Measurements from ENCODE around the gene DNAJB2. TPM values are rescaled to one million over a fixed set of nuclear protein-coding genes. Genes with fewer than 3 reads are reported as not detected.

The DNAJB2 gene
- total and polyA plus RNA-seq, 2 donors (not counting 3 experiments of a cell fraction or from before 2014, with no cell fraction given) = 30.4 to 35.0 TPM

- no TSS peak for BruUV-seq (replicated peaks)
- Histone ChIP-seq H3K4me3 (replicated peaks in 1 of 3; ENCODE audit: insufficient read depth in 1 of 3, low read depth in 1 of 3, low read length in 3 of 3) (no peak overlapping the region), H3K36me3 (ENCODE audit: control insufficient read depth in 2 of 2, extremely low read depth in 1 of 2, insufficient read depth in 2 of 2, low read length in 2 of 2) (peaks cover 0 to 21% of the 10 kb centered on the region in 2 experiments), H3K4me1 (ENCODE audit: control insufficient read depth, extremely low read depth, insufficient read depth, low read length) (peaks cover 13% of the 10 kb centered on the region), H3K9me3 (replicated peaks; ENCODE audit: control insufficient read depth, insufficient read depth, low read length) (no peaks in the 10 kb centered on the region), H2AFZ (ENCODE audit: low read depth, low read length) (no peak overlapping the region), H3K27ac (ENCODE audit: insufficient read depth, low read depth, low read length) (no peak overlapping the region), H3K9me1 (replicated peaks; ENCODE audit: control insufficient read depth, extremely low read depth, insufficient read depth, low read length) (no peaks in the 10 kb centered on the region), H3K4me2 (ENCODE audit: insufficient read depth, low read length) (no peak overlapping the region), H3K27me3 (ENCODE audit: control insufficient read depth in 2 of 2, insufficient read depth in 2 of 2, low read length in 2 of 2) (no peaks in the 10 kb centered on the region), H3K79me2 (ENCODE audit: control insufficient read depth, insufficient read depth, low read length) (no peaks in the 10 kb centered on the region), H4K20me1 (replicated peaks; ENCODE audit: control insufficient read depth, extremely low read depth, insufficient read depth, low read length) (no peaks in the 10 kb centered on the region), H3K9ac (replicated peaks; ENCODE audit: extremely low read depth, insufficient read depth, low read length) (no peak overlapping the region)
- no peak for FAIRE-seq
- CTCF ChIA-PET = interaction anchor here (12.6 kb wide), 1 partner anchor 12 kb away, joined by 253 read pairs; no protein-coding TSS in a partner anchor
- intact Hi-C loops (cut with micrococcal nuclease) (no loop called here), dilution Hi-C loops (cut with MboI; ENCODE audit: extremely low pct_ligation_motif_present, low sequenced_read_pairs) (no loop called here)
- POLR2A ChIA-PET = no interaction called here
- no peak for DNase-seq (ENCODE audit: low read depth, low spot score)
- TF ChIP-seq MAX (IDR thresholded peaks at IDR 0.05; ENCODE audit: insufficient read depth, insufficient read length) (no peak), FOS (IDR thresholded peaks at IDR 0.05; ENCODE audit: borderline replicate concordance, insufficient read depth, low read length) (no peak), MYC (IDR thresholded peaks at IDR 0.05; ENCODE audit: low read depth, low read length) (no peak), POLR2AphosphoS5 (IDR thresholded peaks at IDR 0.05; ENCODE audit: insufficient read depth, low read depth, low read length) (no peak)
Observed at GRCh38 chr2:219282943-219283581, 3.9 kb downstream of the DNAJB2 start.

- TF ChIP-seq POLR2AphosphoS5 (IDR thresholded peaks at IDR 0.05; ENCODE audit: insufficient read depth, low read depth, low read length) (no peak), JUN (IDR thresholded peaks at IDR 0.05; ENCODE audit: borderline replicate concordance, insufficient read depth, insufficient read length, low read depth) (no peak), MYC (IDR thresholded peaks at IDR 0.05; ENCODE audit: low read depth, low read length) (no peak), MAX (IDR thresholded peaks at IDR 0.05; ENCODE audit: insufficient read depth, insufficient read length) (no peak), FOS (IDR thresholded peaks at IDR 0.05; ENCODE audit: borderline replicate concordance, insufficient read depth, low read length) (no peak), POLR2A (IDR thresholded peaks at IDR 0.05; ENCODE audit: low read depth, low read length) (no peak), GATA2 (IDR thresholded peaks at IDR 0.05; ENCODE audit: insufficient read depth, insufficient read length, low read depth, low read length) (no peak), EZH2 (IDR thresholded peaks at IDR 0.05; ENCODE audit: borderline replicate concordance, low read depth, low read length, severe bottlenecking) (no peak)
- TF ChIP-seq, protein P1, sequence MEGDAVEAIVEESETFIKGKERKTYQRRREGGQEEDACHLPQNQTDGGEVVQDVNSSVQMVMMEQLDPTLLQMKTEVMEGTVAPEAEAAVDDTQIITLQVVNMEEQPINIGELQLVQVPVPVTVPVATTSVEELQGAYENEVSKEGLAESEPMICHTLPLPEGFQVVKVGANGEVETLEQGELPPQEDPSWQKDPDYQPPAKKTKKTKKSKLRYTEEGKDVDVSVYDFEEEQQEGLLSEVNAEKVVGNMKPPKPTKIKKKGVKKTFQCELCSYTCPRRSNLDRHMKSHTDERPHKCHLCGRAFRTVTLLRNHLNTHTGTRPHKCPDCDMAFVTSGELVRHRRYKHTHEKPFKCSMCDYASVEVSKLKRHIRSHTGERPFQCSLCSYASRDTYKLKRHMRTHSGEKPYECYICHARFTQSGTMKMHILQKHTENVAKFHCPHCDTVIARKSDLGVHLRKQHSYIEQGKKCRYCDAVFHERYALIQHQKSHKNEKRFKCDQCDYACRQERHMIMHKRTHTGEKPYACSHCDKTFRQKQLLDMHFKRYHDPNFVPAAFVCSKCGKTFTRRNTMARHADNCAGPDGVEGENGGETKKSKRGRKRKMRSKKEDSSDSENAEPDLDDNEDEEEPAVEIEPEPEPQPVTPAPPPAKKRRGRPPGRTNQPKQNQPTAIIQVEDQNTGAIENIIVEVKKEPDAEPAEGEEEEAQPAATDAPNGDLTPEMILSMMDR (IDR thresholded peaks at IDR 0.05; ENCODE audit: extremely low read depth in 1 of 2, insufficient read depth in 1 of 2, low read depth in 1 of 2, low read length in 2 of 2) = no peak
- Histone ChIP-seq H3K36me3 (ENCODE audit: control insufficient read depth in 2 of 2, extremely low read depth in 1 of 2, insufficient read depth in 2 of 2, low read length in 2 of 2) (peaks cover 0 to 21% of the 10 kb centered on the region in 2 experiments), H4K20me1 (replicated peaks; ENCODE audit: control insufficient read depth, extremely low read depth, insufficient read depth, low read length) (no peaks in the 10 kb centered on the region), H3K27me3 (ENCODE audit: control insufficient read depth in 2 of 2, insufficient read depth in 2 of 2, low read length in 2 of 2) (no peaks in the 10 kb centered on the region), H3K27ac (ENCODE audit: insufficient read depth, low read depth, low read length) (no peak overlapping the region), H3K4me1 (ENCODE audit: control insufficient read depth, extremely low read depth, insufficient read depth, low read length) (peaks cover 6% of the 10 kb centered on the region), H3K79me2 (ENCODE audit: control insufficient read depth, insufficient read depth, low read length) (no peaks in the 10 kb centered on the region), H3K4me2 (ENCODE audit: insufficient read depth, low read length) (no peak overlapping the region), H2AFZ (ENCODE audit: low read depth, low read length) (no peak overlapping the region), H3K4me3 (replicated peaks in 1 of 3; ENCODE audit: insufficient read depth in 1 of 3, low read depth in 1 of 3, low read length in 3 of 3) (no peak overlapping the region), H3K9ac (replicated peaks; ENCODE audit: extremely low read depth, insufficient read depth, low read length) (no peak overlapping the region), H3K9me1 (replicated peaks; ENCODE audit: control insufficient read depth, extremely low read depth, insufficient read depth, low read length) (no peaks in the 10 kb centered on the region), H3K9me3 (replicated peaks; ENCODE audit: control insufficient read depth, insufficient read depth, low read length) (no peaks in the 10 kb centered on the region)
- FAIRE-seq = no peak
- DNase-seq (ENCODE audit: low read depth, low spot score) = no peak
- intact Hi-C loops (cut with micrococcal nuclease) = no loop called here
- ChIA-PET POLR2A (no interaction called here), CTCF (interaction anchor here (12.6 kb wide), 1 partner anchor 10 kb away, joined by 253 read pairs; no protein-coding TSS in a partner anchor)
- BruUV-seq (replicated peaks) = no TSS peak
- dilution Hi-C loops (cut with MboI; ENCODE audit: extremely low pct_ligation_motif_present, low sequenced_read_pairs) = no loop called here
Observed at GRCh38 chr2:219284501-219285372, 5.6 kb downstream of the DNAJB2 start.

Data from endothelial cell of umbilical vein (primary cell).